ENCODE measurements around the gene MYO5B.

MYO5B gene

DNA sequence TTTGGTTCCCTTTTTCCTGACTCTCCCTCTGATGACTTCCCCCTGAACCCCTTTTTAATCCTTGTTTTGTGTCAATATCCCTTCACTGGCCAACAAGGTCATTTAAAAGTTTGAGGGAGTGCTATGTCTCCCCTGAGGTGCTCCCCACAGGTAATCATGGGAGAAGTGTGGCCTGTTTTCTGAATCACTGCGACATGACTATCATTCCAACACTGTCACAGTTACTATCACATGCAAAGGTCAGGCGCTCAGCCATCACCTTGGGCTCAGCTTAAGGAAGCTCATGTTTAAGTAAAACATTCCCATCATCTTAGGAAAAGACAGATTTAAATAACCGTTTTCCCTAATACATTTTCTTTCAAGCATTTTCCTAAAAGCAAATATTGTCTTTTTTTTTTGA, 360.7 kb downstream of the MYO5B start:
- Histone ChIP-seq H3K27ac (ENCODE audit: low read depth, low read length) (no peak overlapping the region), H3F3A (ENCODE audit: insufficient read depth) (no peaks in the 10 kb centered on the region), H4K20me1 (ENCODE audit: low read depth, low read length) (no peaks in the 10 kb centered on the region), H3K9me3 (ENCODE audit: insufficient read depth, low read length) (no peaks in the 10 kb centered on the region), H3K9me2 (replicated peaks; ENCODE audit: insufficient read depth, low read length) (no peaks in the 10 kb centered on the region), H3K9ac (ENCODE audit: low read length) (no peak overlapping the region), H3K79me2 (ENCODE audit: insufficient read depth, low read length) (no peaks in the 10 kb centered on the region), H2AFZ (ENCODE audit: low read depth, low read length, severe bottlenecking) (no peak overlapping the region), H3K4me3 (ENCODE audit: insufficient read depth, low read length, poor library complexity, severe bottlenecking) (no peak overlapping the region), H3K36me3 (ENCODE audit: low read length) (no peaks in the 10 kb centered on the region), H3K4me2 (ENCODE audit: low read depth, low read length, poor library complexity, severe bottlenecking) (no peak overlapping the region), H3K27me3 (ENCODE audit: low read length) (no peaks in the 10 kb centered on the region)
- TF ChIP-seq CTCF (IDR thresholded peaks at IDR 0.05; ENCODE audit: insufficient read depth, low read length, poor library complexity, severe bottlenecking): no peak
- TF ChIP-seq EZH2phosphoT487 (conservative IDR thresholded peaks at IDR 0.05; ENCODE audit: low read length): no peak

GRCh38 chr18:49833814-49834213, 361.1 kb downstream of the MYO5B start:
- no peaks in the 10 kb centered on the region for H3K9me2 ChIP-seq (replicated peaks; ENCODE audit: insufficient read depth, low read length)
- no peak overlapping the region for H3K4me3 ChIP-seq (ENCODE audit: insufficient read depth, low read length, poor library complexity, severe bottlenecking)
- H3K27ac ChIP-seq (ENCODE audit: low read depth, low read length): no peak overlapping the region
- no peaks in the 10 kb centered on the region for H4K20me1 ChIP-seq (ENCODE audit: low read depth, low read length)
- no peaks in the 10 kb centered on the region for H3F3A ChIP-seq (ENCODE audit: insufficient read depth)
- no peaks in the 10 kb centered on the region for H3K27me3 ChIP-seq (ENCODE audit: low read length)
- H3K9ac ChIP-seq (ENCODE audit: low read length): no peak overlapping the region
- no peaks in the 10 kb centered on the region for H3K36me3 ChIP-seq (ENCODE audit: low read length)
- no peak overlapping the region for H2AFZ ChIP-seq (ENCODE audit: low read depth, low read length, severe bottlenecking)
- no peaks in the 10 kb centered on the region for H3K9me3 ChIP-seq (ENCODE audit: insufficient read depth, low read length)
- TF ChIP-seq CTCF (IDR thresholded peaks at IDR 0.05; ENCODE audit: insufficient read depth, low read length, poor library complexity, severe bottlenecking): no peak
- TF ChIP-seq EZH2phosphoT487 (conservative IDR thresholded peaks at IDR 0.05; ENCODE audit: low read length): no peak
- no peaks in the 10 kb centered on the region for H3K79me2 ChIP-seq (ENCODE audit: insufficient read depth, low read length)
- no peak overlapping the region for H3K4me2 ChIP-seq (ENCODE audit: low read depth, low read length, poor library complexity, severe bottlenecking)

- Histone ChIP-seq H3K9me3 (ENCODE audit: insufficient read depth, low read length) (no peaks in the 10 kb centered on the region), H3K4me3 (ENCODE audit: insufficient read depth, low read length, poor library complexity, severe bottlenecking) (no peak overlapping the region), H3K9me2 (replicated peaks; ENCODE audit: insufficient read depth, low read length) (no peaks in the 10 kb centered on the region), H2AFZ (ENCODE audit: low read depth, low read length, severe bottlenecking) (no peak overlapping the region), H3K4me2 (ENCODE audit: low read depth, low read length, poor library complexity, severe bottlenecking) (no peak overlapping the region), H3K27ac (ENCODE audit: low read depth, low read length) (no peak overlapping the region), H3K27me3 (ENCODE audit: low read length) (no peaks in the 10 kb centered on the region), H3K9ac (ENCODE audit: low read length) (no peak overlapping the region), H4K20me1 (ENCODE audit: low read depth, low read length) (no peaks in the 10 kb centered on the region), H3K79me2 (ENCODE audit: insufficient read depth, low read length) (no peaks in the 10 kb centered on the region), H3F3A (ENCODE audit: insufficient read depth) (no peaks in the 10 kb centered on the region), H3K36me3 (ENCODE audit: low read length) (no peaks in the 10 kb centered on the region)
- TF ChIP-seq EZH2phosphoT487 (conservative IDR thresholded peaks at IDR 0.05; ENCODE audit: low read length) (no peak), CTCF (IDR thresholded peaks at IDR 0.05; ENCODE audit: insufficient read depth, low read length, poor library complexity, severe bottlenecking) (no peak)
Measured at GRCh38 chr18:49832221-49832647, 362.7 kb downstream of the MYO5B start.
